Left colon (tissue), 2 donors: ENCODE measurements around the gene FBXO24. TPM values are rescaled to one million over a fixed set of nuclear protein-coding genes. Genes with fewer than 3 reads are reported as not detected.

Experiments used
- ATAC-seq: fragments of 200-7000 bp; cut with Tn5 transposase; one replicate; pipeline ENCODE4 v1.9.1; 2020; ENCODE audit warnings: mild to moderate bottlenecking, moderate library complexity
- DNase-seq, 2 donors: peaks; one replicate each; pipeline ENCODE4 v3.0.0-alpha.2; 2020
- intact Hi-C, 2 donors: fragments of 100-400 bp; cut with DNase I in 1 of 2; cut with micrococcal nuclease in 1 of 2; formaldehyde crosslinking; loops; one replicate each; pipeline versions ENCODE4 v1.11.2 to v1.14.0; 2022; cut with DNase I, micrococcal nuclease
- total RNA-seq, 2 donors: library from RNA; stranded (reverse); fragmentation: NEBNext Ultra II Directional; extraction: Animal tissue kit (Norgen Biotek cat#: 25700); gene quantifications; one replicate each; pipeline ENCODE4 v1.2.1, GENCODE V29; 2021
- donor health status: DM: no; HTN: no; CAD: no.
- donor health status: DM: yes; HTN: yes; CAD: no.

The FBXO24 gene
- total RNA-seq, 2 donors from 2014 or later: 0.34 to 0.58 TPM

DNA sequence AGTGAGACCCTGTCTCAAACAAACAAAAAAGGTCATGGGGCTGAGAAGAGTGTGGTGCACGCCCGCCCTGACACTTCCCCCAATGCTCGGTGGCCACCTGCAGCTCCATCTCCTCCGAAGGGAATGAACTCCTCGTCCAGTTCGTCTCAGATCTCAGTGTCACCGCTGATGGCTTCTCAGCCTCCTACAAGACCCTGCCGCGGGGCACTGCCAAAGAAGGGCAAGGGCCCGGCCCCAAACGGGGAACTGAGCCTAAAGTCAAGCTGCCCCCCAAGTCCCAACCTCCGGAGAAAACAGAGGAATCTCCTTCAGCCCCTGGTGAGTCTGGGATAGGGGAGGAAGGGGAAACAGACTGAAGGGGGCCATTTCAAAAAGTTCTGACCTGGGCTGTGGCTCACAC, 20.2 kb downstream of the FBXO24 start:
- DNase-seq: no peak
- no peak for ATAC-seq
- intact Hi-C loops: no loop called here

- intact Hi-C loops: no loop called here
- ATAC-seq (no peak), DNase-seq (no peak)
Observed at GRCh38 chr7:100607111-100607510, 21.0 kb downstream of the FBXO24 start.

GRCh38 chr7:100609958-100610357, 23.8 kb downstream of the FBXO24 start:
- no peak for DNase-seq
- intact Hi-C loops: no loop called here

GRCh38 chr7:100611983-100612729, 26.0 kb downstream of the FBXO24 start, which contains the start of gene MOSPD3:
Gene MOSPD3, plus strand, starts transcription at chr7:100612540. Its CDS starts 252 bp downstream, at chr7:100612792.
- ATAC-seq: peak; percentile 93
- intact Hi-C loops: no loop called here
- peak; percentile 99 for DNase-seq

More at GRCh38 chr7:100609958-100610357, 23.8 kb downstream of the FBXO24 start:
- no peak for ATAC-seq

GRCh38 chr7:100612730-100613390, 26.7 kb downstream of the FBXO24 start:
- intact Hi-C loops: no loop called here
- peak in 1 of 2 donors; percentile 31 for DNase-seq
- peak; percentile 1 for ATAC-seq

GRCh38 chr7:100613412-100614175, 27.5 kb downstream of the FBXO24 start:
- DNase-seq (no peak), ATAC-seq (no peak)
- intact Hi-C loops: no loop called here

- DNase-seq (no peak), ATAC-seq (no peak)
- intact Hi-C loops: no loop called here
Observed at GRCh38 chr7:100614308-100614861, 28.3 kb downstream of the FBXO24 start.

GRCh38 chr7:100620239-100620638, 34.1 kb downstream of the FBXO24 start:
- DNase-seq: no peak
- ATAC-seq: no peak
- intact Hi-C loops: no loop called here

DNA sequence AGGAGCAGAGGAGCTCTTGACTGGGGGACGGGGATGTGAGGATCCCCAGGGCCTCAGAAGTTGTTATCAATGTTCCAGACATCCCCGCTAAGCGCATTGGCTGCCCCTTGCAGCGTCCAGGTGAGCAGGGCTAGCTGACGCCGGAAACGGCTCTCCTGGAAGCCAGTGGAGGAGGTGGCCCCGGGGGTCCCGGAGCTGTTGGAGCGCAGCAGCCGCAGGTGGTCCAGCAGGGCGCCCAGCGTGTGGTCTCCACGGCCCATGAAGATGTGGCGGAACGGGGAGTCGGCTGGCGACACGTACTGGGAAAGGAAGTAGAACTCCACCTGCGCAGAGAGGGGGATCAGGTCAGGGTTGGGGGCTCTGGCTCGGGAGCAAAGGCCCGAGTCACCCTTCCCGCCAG, 34.7 kb downstream of the FBXO24 start:
- DNase-seq: no peak
- ATAC-seq: no peak
- intact Hi-C loops: no loop called here

DNA sequence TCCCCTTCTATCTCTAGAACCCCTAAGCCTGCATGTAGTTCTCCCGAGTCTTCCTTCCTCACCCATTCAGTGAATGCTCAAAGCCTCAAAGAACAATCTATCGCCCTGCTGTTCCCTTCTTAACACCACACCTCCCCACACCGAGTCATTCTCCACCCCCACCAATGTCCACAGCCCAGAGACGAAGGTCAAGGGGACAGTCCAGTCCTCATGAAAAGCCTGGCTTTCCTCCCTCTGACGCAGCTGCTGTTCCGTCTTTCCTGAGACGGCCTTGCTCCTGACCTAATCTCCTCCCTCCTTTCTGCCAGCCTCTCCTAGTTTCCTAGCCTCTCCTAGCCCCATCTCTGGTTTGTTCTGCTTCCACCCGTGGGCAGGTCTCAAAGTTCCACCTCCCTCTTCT, 35.4 kb downstream of the FBXO24 start:
- intact Hi-C loops: no loop called here
- ATAC-seq: no peak
- no peak for DNase-seq

- ATAC-seq: no peak
- intact Hi-C loops: no loop called here
Observed at GRCh38 chr7:100623951-100624824, 38.1 kb downstream of the FBXO24 start.

DNA sequence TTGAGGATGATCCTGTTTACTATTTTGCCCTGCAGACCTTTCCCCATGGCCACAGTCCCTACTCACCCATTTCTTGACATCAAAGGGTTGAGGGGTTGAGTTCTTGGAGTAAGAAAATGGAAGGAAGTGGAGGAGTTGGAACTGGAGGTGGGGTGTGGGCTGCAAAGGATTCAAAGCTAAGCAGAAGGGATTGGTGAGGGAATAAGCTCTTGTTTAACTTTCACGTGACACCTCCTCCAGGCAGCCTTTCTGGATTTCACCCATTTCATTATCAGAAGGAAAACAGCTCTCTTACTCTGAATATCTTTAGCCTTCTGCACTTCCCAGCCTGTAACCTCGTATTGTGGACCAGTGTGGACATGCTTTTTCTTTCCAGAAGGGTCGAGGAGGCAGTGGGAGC, 39.9 kb downstream of the FBXO24 start:
- no peak for ATAC-seq
- intact Hi-C loops: no loop called here
- no peak for DNase-seq

More at GRCh38 chr7:100623951-100624824, 38.1 kb downstream of the FBXO24 start:
- DNase-seq: no peak

DNA sequence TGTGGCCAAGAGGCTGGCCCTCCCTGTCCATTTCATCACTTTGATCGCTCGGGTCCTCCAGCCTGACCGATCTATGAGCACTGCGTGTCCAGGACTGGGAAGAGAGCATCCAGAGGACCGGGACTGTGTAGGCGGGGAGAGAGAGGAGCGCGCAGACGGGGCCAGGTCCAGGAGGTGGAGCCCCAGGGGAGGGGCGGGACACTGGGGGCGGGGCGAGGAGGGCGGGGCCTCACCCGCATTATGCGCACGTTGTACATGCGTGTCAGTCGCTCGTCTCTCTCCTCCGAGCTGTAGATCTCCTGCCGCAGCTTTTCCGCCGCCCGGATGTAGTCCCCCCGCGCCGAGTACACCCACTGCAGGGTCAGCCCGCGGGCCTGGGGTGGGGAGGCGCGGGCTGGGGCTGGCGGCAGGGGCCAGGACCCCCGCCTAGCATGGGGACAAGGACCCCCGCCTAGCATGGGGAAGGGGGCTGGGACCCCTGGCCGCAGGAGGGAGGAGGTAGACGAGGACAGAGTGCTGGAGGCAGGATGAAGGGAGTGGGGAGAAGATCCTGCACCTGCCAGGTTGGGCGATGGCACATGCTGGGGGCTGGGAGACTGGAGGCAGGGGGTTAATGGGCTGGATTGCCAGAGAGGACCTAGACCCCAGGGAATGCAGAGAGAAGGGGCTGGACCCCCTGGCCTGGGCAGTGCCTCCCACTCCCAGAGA, 40.6 kb downstream of the FBXO24 start:
- peak; percentile 100 for ATAC-seq
- intact Hi-C loops: no loop called here
- peak; percentile 84 to 87 for DNase-seq

- intact Hi-C loops: no loop called here
- no peak for DNase-seq
- ATAC-seq: no peak
Observed at GRCh38 chr7:100627238-100627549, 41.1 kb downstream of the FBXO24 start.

- no peak for ATAC-seq
- DNase-seq: no peak
- intact Hi-C loops: no loop called here
Observed at GRCh38 chr7:100629117-100629716, 43.1 kb downstream of the FBXO24 start.

DNA sequence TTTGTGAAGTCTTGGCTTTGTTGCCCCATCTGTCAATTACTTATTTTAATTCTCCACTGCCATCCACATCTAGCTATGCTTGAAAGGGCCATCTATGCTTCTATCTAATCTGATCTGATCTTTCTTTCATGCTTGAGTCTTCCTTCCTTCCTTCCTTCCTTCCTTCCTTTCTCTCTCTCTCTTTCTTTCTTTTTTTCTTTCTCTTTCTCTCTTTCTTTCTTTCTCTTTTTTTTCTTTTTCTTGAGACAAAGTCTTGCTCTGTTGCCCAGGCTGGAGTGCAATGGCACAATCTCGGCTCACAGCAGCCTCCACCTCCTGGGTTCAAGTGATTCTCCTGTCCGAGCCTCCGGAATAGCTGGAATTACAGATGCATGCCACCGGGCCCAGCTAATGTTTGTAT, 43.9 kb downstream of the FBXO24 start:
- ATAC-seq: no peak
- no peak for DNase-seq
- intact Hi-C loops: no loop called here

DNA sequence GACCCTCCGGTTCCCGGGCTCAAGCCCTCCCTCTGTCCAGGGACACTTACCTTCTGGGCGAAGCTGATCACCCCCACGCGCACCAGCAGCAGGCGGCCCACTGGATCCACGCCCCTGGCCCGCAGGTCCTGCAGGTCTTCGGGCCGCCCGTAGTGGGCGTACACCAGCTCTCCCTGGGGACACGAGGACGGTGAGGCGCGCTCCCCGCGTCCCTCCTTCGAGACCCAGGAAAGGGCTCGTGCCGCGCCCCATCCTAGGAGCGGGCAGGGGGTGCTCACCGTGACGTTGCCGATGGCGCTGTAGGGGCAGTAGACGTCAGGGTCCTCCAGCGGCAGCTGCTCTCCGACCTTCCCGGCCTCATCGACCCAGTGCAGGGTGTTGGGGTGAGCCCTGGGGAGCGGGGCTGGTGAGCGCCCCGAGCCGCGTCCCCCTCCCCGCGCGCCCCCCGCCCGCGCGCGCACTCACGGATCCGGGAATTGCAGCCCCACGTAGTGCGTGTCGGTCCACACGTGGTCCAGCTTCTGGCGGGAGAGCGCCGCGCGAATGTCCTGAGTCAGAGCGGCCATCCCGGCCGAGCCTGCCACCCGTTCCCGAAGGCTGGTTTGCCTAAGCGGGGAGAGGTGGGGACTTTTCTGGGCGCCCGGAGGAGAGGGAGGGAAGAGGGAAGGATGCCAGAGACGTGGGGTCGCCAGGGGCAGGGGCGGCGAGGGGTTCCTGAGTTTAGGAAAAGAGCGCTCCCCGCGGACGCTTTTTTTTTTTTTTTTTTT, 47.0 kb downstream of the FBXO24 start:
- ATAC-seq (peak; percentile 86), DNase-seq (peak; percentile 61 to 68)
- intact Hi-C loops: no loop called here
